IPS-11a (cell line): ENCODE data around the gene MVB12B.
"Not testable (repeated sequence)": the region's sequence is repeated elsewhere in the genome, so short reads cannot be mapped to it uniquely, and the experiment has no call there.

Experiments
- H3K4me3 ChIP-seq: one replicate; pipeline ENCODE4 v1.5.1; 2013; ENCODE audit warnings: low read depth, low read length, control low read depth

Gene MVB12B

DNA sequence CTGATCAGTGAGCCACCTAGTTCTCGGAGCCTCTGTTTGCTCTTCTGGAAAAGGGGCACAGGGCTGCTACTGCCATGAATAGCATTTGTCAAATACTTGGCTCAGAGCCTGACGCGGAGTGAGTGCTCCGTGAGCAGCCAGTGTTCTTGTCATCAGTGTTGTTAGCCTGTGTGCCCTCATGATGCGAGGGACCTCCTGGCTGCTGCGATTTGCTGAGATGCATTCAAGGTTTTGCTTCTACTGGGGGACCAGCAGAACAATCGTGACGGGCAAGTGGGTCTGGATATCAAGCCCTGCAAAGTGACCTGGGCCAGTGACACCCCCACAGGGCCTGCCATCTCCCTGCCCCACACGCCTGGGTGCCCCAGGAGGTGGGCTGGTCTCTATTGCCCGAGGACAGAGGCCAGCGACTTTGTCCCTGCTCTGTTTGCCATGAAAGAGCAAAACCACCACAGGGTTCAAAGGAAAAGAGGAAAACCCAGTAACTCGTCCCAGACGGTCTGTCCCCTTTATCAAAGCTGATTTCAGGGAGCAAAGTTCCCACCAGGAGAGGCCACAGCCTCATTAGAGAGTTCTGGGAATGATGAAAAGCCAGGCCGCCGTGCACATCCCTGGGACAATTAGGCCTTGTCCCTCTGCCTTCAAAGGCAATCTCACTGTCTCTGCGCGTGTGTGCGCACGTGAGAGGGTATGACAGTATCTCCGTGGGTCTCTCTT, 200.6 kb downstream of the MVB12B start:
- no peak overlapping the region for H3K4me3 ChIP-seq

DNA sequence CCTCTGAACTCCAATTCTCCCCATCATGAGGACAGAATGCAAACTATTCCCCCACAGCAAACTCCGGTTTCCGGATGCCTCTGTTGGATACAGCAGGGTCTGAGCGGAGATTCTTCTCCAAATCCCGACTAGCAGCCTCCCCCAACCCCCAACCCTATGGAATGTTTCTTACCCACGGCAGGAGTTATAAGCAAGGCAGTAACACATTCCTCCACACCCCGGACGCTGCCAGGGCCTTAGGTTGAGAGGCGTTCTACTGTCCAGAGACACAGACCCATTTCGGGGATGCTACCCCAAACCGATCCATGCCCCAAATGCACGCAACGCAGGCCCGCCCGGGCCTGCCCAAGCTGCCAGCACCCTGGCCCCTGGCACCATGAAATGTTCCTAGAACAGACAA, 201.5 kb downstream of the MVB12B start:
- no peak overlapping the region for H3K4me3 ChIP-seq

DNA sequence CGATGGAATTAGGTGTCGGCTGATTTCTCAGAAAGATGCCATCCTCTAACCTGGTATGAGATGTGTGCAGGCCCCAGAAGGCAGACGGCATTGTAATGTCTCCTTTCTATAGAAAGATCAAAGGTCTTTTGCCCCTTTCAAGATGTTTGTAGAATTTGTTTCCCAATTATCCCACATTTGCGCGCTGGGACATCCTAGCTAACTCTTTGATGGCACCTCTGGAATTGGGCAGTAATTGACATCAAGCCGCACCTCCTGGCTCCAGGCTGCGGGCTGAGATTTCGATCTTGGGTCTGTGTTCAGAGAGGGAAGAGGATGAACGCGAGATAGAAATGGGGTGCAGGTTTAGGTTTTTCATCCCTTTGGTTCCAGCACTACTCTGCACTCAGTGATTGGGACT, 202.3 kb downstream of the MVB12B start:
- no peak overlapping the region for H3K4me3 ChIP-seq

DNA sequence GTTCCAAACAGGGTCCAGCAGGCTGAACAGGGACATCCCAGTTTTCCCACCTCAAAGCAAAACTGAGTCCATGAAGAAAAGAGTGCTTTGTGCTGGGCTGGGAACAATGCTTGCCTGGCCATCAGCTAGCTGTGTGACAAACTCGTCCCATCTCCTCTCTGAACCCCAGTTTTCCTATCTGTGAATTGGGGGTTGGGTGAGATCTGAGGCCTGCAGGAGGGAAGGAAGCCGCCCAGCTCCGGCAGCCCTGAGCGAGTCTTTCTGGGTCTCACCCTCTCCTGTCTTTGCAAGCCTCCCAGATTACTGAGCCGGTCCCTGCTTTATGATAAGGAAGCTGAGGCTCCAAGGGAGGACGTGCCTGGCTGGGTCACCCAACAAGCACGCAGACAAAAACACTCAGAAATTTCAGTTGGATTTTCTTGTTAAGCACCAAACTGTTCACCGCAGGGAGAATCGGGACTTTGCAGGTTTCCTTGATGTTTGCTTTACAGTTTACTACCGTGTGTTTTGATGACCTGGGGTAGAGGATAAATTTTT, 204.5 kb downstream of the MVB12B start:
- no peak overlapping the region for H3K4me3 ChIP-seq

DNA sequence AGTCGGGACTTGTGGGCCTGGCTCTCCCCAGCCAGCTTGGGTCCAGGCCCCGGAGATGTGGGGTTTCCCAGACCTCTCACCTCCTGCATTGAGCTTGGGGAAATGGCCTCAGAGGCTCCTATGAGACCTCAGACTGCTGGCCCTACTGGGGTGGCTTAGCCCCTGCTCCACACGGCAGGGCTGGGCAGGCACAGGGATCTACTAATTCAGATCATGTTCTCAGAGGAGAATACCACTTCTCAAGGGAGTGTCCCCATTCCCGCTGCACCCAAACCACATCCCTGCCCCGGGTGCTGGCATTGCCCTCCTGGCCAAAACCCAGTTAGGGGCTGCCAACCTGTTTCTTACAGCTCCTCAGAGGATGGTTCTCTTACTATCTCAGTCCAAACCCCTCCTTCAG, 205.0 kb downstream of the MVB12B start:
- H3K4me3 ChIP-seq: no peak overlapping the region

DNA sequence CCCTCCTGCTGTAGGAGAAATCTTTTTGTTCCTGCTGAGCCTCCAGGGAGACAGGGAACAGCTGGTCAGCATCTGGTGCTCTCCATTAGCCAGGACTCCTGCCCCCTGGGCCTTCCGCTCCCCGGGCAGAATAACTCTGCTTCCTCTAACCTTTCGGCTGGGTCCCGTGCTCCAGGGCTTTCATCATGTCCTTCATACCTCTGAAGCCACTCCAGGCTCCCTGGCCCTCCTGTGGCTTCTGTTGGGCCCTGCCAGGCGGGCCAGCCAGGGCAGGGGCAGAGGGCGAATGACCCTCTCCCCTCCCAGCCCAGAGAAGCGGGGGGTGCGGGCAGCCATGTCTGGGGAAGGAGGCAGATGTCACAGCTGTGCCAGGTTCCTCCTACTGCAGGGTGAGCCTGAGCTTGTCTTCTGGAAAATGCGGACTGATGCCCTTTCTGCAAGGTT, 205.4 kb downstream of the MVB12B start:
- no peak overlapping the region for H3K4me3 ChIP-seq

DNA sequence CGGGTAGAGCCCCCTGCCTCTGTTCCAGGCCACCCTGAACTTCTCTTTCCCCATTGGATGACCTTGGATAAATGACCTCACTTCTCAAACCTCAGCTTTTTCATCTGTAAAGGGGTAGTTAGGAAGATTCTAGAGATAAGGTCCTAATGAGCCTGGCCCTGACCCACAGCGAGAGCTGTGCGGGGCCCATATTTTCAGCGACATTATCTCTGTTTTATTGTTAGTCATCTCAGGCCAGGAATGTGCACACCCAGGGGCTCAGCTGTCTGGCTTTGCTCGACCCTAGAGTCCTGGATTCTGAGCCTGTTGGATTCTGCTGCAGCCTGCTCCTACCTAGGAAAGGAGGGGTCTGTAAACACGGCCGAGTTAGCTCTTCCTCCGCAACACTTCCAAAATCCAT, 205.9 kb downstream of the MVB12B start:
- no peak overlapping the region for H3K4me3 ChIP-seq

DNA sequence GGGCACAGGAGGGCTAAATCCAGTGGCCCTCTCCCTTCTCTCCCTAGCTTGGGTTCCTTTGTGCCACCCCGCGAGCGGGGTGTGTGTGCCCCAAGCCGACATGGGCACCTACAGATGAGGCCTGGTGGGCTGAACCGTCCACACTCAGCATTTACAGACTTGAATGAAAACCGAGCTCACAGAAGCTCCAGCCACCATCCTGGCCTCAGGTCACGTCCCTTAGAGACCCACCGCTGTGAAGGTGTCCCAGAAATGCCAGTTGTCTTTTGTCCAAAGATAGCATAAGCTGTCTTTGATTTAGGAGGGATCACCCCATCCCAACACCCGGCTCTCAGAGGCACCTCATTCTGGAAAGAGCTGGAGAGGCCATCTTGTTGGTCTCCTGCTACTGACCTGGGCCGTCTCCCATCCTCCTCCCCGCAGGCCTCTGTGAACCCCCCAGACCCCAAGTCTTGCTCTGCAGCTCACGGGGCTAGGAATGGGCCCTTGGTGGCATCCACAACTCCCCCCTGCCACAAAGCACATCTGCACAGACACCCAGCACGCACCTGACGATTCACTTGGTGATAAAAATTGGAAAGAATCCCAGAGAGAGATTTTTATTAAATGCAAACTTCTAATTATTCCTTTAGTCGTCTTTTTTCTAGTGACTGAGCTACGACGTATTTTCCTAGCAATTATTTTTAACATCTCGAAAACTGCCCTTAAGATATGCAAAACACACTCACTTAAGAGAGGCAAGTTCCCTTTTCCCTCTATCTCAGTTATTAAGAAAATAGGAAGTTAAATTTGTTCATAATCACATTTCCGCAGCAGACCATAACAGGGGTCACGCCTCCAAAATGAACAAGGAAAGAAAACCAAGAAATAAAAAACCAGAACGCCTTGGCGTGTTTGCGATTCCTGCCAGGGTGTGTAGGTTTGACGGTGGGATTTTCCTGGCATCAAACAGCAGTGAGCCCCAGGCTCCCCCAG, 206.6 kb downstream of the MVB12B start:
- no peak overlapping the region for H3K4me3 ChIP-seq

DNA sequence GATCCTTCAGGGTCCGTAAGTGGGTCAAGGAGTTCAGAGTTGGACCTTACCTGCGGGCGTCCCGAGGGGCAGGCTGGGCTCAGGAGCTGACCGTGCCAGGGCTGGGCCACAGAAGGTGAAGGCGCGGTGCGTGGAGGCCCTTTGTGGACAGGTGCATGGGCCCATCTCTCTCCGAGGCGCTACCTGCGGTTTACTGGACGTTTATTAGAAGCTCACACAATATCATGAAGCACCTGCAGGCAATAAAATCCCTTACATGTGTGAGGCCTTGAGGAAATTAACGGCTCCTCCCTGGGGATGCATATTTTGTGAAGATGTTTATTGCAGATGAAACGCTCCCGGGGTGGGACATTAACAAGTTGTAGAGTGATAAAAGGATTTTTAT, 207.3 kb downstream of the MVB12B start:
- no peak overlapping the region for H3K4me3 ChIP-seq

DNA sequence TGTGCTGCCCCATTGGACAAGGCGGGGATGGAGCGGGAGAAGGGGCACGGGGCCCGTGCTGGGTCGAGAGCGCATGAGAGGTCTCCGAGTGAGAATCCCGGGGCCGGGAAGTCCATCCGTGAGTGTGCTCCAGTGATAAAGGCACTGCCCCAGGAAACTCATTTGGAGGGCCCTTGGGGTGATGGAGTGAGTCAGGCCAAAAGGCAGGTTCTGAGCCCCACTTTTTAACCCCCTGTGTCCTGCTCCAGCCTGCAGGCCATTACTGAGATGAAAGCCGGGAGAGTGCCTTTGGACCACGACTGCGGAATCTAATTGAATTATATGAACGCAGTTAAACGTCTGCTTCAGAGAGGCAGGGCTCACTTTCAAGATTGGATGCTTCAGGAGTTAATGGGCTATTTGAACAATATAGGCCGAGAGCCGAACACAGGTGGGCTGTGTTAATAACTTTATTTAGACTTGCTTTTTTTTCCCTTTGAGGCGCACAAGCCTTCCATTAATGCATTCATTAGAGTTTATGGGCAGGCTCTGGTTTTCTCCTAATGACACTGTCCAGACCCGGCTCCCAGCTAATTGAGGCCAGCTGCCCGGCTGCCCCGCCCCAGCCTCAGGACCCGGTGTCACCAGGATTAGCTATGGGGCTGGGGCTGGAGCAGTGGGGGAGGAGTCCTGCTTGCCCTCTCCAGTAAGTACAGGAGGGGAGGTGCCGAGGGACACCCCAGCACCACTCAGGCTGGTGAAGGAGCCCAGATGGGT, 208.0 kb downstream of the MVB12B start:
- no peak overlapping the region for H3K4me3 ChIP-seq

DNA sequence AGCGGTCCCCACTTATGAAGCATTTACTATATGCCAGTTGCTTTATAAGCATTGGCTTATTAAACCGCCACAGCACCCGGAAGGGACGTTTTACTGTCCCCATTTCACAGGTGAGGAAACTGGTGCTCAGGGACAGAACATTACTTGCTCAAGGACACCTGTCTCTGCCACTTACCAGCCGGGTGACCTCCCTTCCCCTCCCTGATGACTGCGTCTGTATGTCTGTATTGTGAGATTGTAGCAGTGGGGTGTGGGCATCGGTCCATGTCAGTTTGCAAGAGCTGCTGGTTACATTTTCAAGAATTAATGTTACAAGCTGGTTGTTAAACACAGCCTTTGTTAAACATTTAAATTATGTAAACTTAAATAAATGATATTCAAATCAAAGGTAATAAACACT, 209.5 kb downstream of the MVB12B start:
- no peak overlapping the region for H3K4me3 ChIP-seq

DNA sequence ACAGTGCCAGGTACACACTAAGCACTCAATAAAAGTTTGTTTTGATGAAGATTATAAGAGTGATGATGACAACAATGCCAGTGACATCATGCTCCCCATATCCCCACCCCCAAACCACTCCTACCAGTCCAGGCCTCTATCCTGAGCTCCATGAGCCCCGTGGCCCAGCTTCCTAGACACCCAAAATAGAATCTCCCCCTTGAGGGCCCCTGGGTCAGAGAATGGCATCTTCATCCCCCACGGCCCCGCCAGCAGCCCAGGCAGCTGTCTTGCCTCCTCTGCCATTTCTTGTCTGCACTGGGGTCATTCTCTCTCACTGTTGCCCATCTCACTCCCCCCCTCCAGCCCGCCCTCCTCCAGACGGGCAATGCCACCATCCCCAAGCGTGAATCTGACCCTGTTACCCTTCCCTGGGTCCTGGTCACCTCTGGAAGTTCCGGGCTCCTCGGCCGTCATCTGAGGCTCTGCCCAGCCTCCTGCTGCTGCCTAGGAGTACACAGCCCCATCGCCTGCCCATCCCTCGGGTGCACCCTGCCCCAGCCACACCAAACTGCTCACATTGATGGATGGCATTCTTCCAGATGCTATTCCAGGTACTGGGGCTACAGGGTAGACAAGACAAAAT, 210.3 kb downstream of the MVB12B start:
- no peak overlapping the region for H3K4me3 ChIP-seq

DNA sequence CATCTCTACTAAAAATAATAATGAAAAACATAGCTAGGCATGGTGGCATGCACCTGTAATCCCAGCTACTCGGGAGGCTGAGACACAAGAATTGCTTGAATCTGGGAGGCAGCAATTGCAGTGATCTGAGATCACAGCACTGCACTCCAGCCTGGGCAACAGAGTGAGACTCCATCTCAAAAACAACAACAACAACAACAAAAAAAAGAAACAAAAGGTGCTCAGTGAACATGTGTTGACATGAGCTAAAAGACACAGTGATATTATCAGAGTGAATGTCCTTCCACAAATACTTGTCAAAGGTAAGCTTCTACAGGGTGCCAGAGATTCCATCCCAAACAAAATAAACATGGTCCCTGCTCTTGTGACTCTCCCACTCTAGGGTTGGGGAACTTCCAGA, 211.9 kb downstream of the MVB12B start:
- H3K4me3 ChIP-seq: no peak overlapping the region

DNA sequence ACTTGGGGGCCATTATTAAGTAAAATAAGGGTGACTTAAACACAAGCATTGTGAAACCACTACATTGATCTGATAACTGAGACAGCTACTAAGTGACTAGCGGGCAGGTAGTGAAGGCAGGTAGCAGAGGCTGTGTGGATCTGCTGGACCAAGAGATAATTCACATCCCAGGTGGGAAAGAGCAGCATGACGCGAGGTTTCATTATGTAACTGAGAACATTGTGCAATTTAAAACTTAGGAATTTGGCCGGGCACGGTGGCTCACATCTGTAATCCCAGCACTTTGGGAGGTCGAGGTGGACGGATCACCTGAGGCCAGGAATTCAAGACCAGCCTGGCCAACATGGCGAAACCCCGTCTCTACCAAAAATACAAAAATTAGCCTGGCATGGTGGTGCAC, 213.8 kb downstream of the MVB12B start:
- H3K4me3 ChIP-seq: not testable (repeated sequence)

DNA sequence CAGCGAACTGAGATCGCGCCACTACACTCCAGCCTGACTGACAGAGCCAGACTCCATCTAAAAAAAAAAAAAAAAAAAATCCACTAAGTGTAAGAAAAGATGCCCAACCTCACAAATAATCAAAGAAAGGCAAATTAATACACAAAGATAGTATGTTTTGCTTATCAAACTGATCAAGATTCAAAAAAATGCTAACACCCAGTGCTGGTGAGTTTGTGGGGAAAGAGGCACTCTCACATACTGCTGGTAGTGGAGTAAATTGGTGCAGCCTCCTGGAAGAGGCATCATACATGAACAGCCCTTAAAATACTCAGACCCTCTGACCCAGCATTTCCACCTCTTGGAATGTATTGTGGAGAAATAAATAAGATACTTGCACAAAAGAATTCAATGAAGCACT, 216.9 kb downstream of the MVB12B start:
- no peak overlapping the region for H3K4me3 ChIP-seq

DNA sequence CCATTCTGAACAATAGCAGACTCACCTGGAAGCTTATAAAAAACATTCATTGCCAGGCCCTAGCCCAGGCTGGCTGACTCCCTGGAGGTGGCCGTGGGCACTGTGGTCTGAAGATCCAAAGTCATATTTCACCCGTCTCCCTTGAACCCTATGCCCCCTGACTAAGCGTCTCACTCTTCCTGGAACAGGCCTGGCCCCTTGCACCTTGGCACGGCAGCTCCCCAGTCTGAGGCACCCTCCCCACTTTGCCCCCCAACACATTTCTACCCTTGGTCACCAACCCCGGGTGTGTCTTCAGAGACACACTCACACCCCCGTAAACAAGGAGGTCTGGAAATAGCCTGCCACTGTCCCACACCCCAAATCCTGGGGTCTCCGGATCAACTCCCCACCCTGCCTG, 218.5 kb downstream of the MVB12B start:
- no peak overlapping the region for H3K4me3 ChIP-seq

DNA sequence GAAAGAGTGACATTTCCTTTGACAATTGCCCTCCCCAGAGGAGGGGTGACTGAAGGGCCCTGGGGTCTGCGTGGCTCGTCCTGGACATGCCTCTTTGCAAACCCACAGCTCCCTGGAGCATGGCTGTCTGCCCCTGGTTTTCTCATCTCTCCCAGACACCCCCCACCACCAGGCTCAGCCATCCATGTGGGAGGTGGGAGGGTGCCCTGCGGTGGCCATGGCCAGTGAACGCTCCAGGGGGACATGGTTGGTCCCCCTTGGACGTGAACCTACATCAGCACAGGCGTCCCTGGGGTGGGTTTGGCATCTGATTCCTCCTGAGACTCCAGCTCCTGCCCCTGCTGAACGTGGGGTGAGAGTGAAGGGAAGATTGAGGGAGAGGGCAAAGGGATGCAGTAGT, 219.4 kb downstream of the MVB12B start:
- H3K4me3 ChIP-seq: no peak overlapping the region

DNA sequence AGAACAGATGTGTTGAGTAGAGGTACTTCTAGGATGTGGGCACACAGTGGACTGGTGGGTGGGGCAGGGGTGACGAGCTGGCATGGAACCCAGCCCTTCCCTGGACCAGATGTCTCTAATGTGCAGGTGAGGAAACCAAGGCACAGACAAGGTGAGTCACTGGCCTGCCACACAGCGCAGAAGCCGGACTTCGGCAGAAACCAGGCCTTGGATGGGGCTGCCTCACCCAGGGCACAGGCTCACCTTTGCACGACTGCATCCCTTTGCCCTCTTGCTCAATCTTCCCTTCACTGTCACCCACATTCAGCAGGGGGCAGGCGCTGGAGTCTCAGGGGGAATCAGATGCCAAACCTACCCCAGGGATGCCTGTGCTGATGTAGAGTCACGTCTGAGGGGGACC, 221.7 kb downstream of the MVB12B start:
- H3K4me3 ChIP-seq: no peak overlapping the region

DNA sequence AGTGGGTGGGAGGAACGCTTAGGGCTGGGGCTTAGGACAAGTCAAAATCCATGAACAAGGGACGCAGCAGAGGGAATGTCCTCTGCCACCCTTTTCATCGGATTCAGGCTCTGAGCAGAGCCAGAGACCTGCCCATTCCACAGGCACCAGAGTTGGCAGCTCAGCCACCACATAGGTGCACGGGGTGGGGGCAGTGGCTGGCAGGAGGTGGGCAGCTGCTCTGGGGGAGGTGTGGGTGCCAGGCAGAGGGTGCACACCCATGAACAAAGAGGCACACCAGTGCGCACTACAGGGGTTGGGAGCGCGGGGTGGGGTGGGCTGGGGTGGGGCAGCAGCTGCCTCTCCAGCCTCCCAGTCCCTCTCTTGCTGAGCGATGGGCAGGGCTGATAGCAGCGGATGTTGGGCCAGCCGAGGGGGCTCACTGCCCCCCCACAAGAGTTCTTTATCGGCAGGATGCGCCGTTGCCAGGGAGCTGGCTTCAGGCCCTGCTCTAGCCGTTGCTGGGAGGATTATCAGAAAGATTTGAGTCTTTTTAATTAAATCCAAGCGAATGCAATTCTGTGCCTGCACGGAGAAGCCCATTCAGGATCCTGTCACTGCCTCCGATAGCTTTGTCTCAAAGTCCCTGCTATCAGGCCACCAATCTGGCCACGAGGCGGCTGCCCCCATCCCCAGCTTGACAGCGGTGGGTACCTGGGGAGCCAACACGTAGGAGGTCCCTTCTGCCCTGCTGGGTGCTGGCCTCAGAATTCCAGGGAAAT, 222.8 kb downstream of the MVB12B start:
- H3K4me3 ChIP-seq: no peak overlapping the region

DNA sequence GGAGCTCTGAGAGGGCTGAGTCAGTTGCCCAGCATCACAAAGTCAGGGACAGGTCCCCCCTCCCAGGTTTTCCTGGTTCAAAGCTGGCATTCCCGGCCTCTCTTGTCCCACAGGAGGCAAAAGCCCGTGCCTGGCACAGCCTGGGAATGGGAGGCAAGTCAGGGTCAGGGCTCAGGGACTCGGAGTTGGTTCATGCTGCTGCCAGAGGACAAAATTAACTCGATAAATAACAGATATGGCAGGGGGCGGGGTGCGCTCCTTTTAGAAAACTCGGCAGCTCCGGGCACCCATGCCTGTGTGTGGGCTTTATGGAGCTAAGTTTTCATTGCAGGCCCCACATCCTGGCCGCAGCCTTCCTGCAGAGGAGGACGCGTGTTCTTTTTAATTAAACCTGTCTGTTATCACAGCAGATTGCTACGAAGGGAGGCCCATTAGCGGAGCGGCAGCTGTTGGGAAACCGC, 224.3 kb downstream of the MVB12B start:
- H3K4me3 ChIP-seq: no peak overlapping the region
